Small intestine (tissue), 4 donors: ENCODE data around the gene GALR2. TPM values are rescaled to one million over a fixed set of nuclear protein-coding genes. Genes with fewer than 3 reads are reported as not detected.

ENCODE experiments used
- polyA plus RNA-seq, 4 donors: library from polyadenylated mRNA; stranded (reverse) in 3 of 4; unstranded in 1 of 4; fragments of 200-250 nt in 3 of 4; fragments of 120-200 nt in 1 of 4; gene quantifications; one replicate each; pipeline versions ENCODE4 v1.2.1 to v1.2.3, GENCODE V29; 2013
- donor health status: healthy with polysubstance abuse.
- donor health status: Bipolar disorder and iron deficiency.
- donor health status: healthy.

Gene GALR2
- polyA plus RNA-seq, 4 donors, result 0.25 to 0.54 TPM; not detected in 2

Other genes starting within 250 kb of the GALR2 start
- 10 to 100 TPM in 2 of 4 donors, 1 to 10 TPM in 2; 8.1 to 40.3 (median 12.6) TPM for gene UNC13D, start 230.4 kb upstream of the GALR2 start, polyA plus RNA-seq
- 100 to 1,000 TPM in 2 of 4 donors, 10 to 100 TPM in 2; 68.4 to 121 (median 99.8) TPM for gene WBP2, start 219.4 kb upstream of the GALR2 start, polyA plus RNA-seq
- 10 to 100 TPM in 3 of 4 donors, 1 to 10 TPM in 1; 4.9 to 63.3 (median 43.8) TPM for gene TRIM47, start 196.2 kb upstream of the GALR2 start, polyA plus RNA-seq
- 10 to 100 TPM in 2 of 4 donors, 1 to 10 TPM in 2; 6.5 to 17.1 (median 11.3) TPM for gene TRIM65, start 177.8 kb upstream of the GALR2 start, polyA plus RNA-seq
- gene MRPL38, start 169.9 kb upstream of the GALR2 start, polyA plus RNA-seq, result 10 to 100 TPM; 56.9 to 93.5 (median 65.1) TPM
- gene FBF1, start 133.7 kb upstream of the GALR2 start, polyA plus RNA-seq, result 10 to 100 TPM in 1 of 4 donors, 1 to 10 TPM in 3; 2.2 to 45.7 (median 5.4) TPM
- gene ACOX1, start 95.6 kb upstream of the GALR2 start, polyA plus RNA-seq, result 100 to 1,000 TPM in 1 of 4 donors, 10 to 100 TPM in 3; 20.6 to 111 (median 62.5) TPM
- gene TEN1, start 95.5 kb upstream of the GALR2 start, polyA plus RNA-seq, result 10 to 100 TPM; 22.8 to 96.6 (median 54.7) TPM
- 10 to 100 TPM in 3 of 4 donors, 1 to 10 TPM in 1; 7.9 to 82.3 (median 41.7) TPM for gene CDK3, start 73.9 kb upstream of the GALR2 start, polyA plus RNA-seq
- 10 to 100 TPM; 10.7 to 66.4 (median 41.9) TPM for gene EVPL, start 47.5 kb upstream of the GALR2 start, polyA plus RNA-seq
- gene SRP68, start 2.3 kb upstream of the GALR2 start, polyA plus RNA-seq, result 10 to 100 TPM; 34.0 to 61.5 (median 39.2) TPM
- 10 to 100 TPM in 1 of 4 donors, 1 to 10 TPM in 2, under 1 TPM in 1; 0.87 to 21.6 (median 2.0) TPM for gene ZACN, start 4.4 kb downstream of the GALR2 start, polyA plus RNA-seq
- 10 to 100 TPM; 47.3 to 88.0 (median 49.7) TPM for gene EXOC7, start 29.0 kb downstream of the GALR2 start, polyA plus RNA-seq
- gene FOXJ1, start 66.5 kb downstream of the GALR2 start, polyA plus RNA-seq, result under 1 TPM in 3 of 4 donors, not detected in 1; 0.22 to 0.84 (median 0.63) TPM
- 10 to 100 TPM; 13.9 to 30.6 (median 21.6) TPM for gene RNF157, start 165.7 kb downstream of the GALR2 start, polyA plus RNA-seq
- gene UBALD2, start 190.6 kb downstream of the GALR2 start, polyA plus RNA-seq, result 100 to 1,000 TPM in 2 of 4 donors, 10 to 100 TPM in 2; 53.1 to 118 (median 84.0) TPM
- gene QRICH2, start 233.5 kb downstream of the GALR2 start, polyA plus RNA-seq, result 1 to 10 TPM; 2.4 to 3.0 (median 2.6) TPM